ENCODE results near the gene LFNG.

GRCh38 chr7:2499181-2499580 lies 20.4 kb upstream of the LFNG start:
- TF ChIP-seq, protein P1, sequence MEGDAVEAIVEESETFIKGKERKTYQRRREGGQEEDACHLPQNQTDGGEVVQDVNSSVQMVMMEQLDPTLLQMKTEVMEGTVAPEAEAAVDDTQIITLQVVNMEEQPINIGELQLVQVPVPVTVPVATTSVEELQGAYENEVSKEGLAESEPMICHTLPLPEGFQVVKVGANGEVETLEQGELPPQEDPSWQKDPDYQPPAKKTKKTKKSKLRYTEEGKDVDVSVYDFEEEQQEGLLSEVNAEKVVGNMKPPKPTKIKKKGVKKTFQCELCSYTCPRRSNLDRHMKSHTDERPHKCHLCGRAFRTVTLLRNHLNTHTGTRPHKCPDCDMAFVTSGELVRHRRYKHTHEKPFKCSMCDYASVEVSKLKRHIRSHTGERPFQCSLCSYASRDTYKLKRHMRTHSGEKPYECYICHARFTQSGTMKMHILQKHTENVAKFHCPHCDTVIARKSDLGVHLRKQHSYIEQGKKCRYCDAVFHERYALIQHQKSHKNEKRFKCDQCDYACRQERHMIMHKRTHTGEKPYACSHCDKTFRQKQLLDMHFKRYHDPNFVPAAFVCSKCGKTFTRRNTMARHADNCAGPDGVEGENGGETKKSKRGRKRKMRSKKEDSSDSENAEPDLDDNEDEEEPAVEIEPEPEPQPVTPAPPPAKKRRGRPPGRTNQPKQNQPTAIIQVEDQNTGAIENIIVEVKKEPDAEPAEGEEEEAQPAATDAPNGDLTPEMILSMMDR (IDR thresholded peaks at IDR 0.05) = no peak
- TF ChIP-seq EZH2phosphoT487 (IDR thresholded peaks at IDR 0.05) = no peak

Data from neural progenitor cell (in vitro differentiated cells).